Effector memory CD8-positive, alpha-beta T cell (primary cell): ENCODE data around the gene IP6K1.
"Not testable (repeated sequence)": the region's sequence is repeated elsewhere in the genome, so short reads cannot be mapped to it uniquely, and the experiment has no call there.

ENCODE experiments used
- ATAC-seq: fragments of 150-1000 bp; cut with Tn5 transposase; replicated peaks from 2 replicates; pipeline ENCODE4 v1.10.0; 2021; ENCODE audit warnings: mild to moderate bottlenecking, moderate library complexity
- DNase-seq, 3 experiments: peaks; one replicate each; pipeline ENCODE4 v3.0.0; 2021
- H3K27ac Mint-ChIP-seq, 2 donors: one replicate each; pipeline ENCODE4 v1.8.0; 2022; ENCODE audit warnings: mild to moderate bottlenecking in 2 of 2, mixed read lengths in 2 of 2, moderate library complexity in 2 of 2
- H3K27me3 Mint-ChIP-seq, 2 donors: one replicate each; pipeline ENCODE4 v1.8.0; 2022; ENCODE audit warnings: mixed read lengths in 2 of 2
- H3K36me3 Mint-ChIP-seq: one replicate; pipeline ENCODE4 v1.8.0; 2022; ENCODE audit warnings: mild to moderate bottlenecking, moderate library complexity, mixed read lengths; ENCODE audit not compliant: insufficient read depth
- H3K4me1 Mint-ChIP-seq, 2 donors: one replicate each; pipeline ENCODE4 v1.8.0; 2022; ENCODE audit warnings: low read depth in 2 of 2, mixed read lengths in 2 of 2
- H3K4me3 Mint-ChIP-seq, 2 donors: one replicate each; pipeline ENCODE4 v1.8.0; 2022; ENCODE audit warnings: mild to moderate bottlenecking in 2 of 2, mixed read lengths in 2 of 2, moderate library complexity in 2 of 2
- H3K9me3 Mint-ChIP-seq, 2 donors: one replicate each; pipeline ENCODE4 v1.8.0; 2022; ENCODE audit warnings: mixed read lengths in 2 of 2
- total RNA-seq, 9 experiments: gene quantifications; one replicate each; lab custom pipeline; 2026; lab: John Stamatoyannopoulos, UW

IP6K1 gene
- 31.6 to 96.6 (median 70.9) reads per million in 9 experiments for total RNA-seq

GRCh38 chr3:49786357-49787181 lies at the start of gene IP6K1:
Gene IP6K1, minus strand, starts transcription at chr3:49786542. Its CDS starts 38,502 bp downstream, at chr3:49748040.
- Mint-ChIP-seq H3K27ac (peak within 1 kb of the TSS; percentile 98 to 99), H3K27me3 (no peaks in the 10 kb centered on the region), H3K4me3 (peak within 1 kb of the TSS; percentile 90 to 91), H3K36me3 (peaks cover 28% of the 10 kb centered on the region), H3K9me3 (no peaks in the 10 kb centered on the region), H3K4me1 (peaks cover 18 to 28% of the 10 kb centered on the region in 2 donors)
- ATAC-seq (peak; percentile 99), DNase-seq (peak; percentile 98 to 99 (median 98))

GRCh38 chr3:49831341-49831740 lies 45.0 kb upstream of the IP6K1 start:
- Mint-ChIP-seq H3K36me3 (no peaks in the 10 kb centered on the region), H3K27ac (peak overlapping the region in 1 of 2 donors; percentile 69)

GRCh38 chr3:49826016-49826415 lies 39.7 kb upstream of the IP6K1 start:
- H3K4me3 Mint-ChIP-seq: no peak overlapping the region
- H3K27ac Mint-ChIP-seq: no peak overlapping the region
- no peaks in the 10 kb centered on the region for H3K9me3 Mint-ChIP-seq
- no peaks in the 10 kb centered on the region for H3K4me1 Mint-ChIP-seq
- H3K36me3 Mint-ChIP-seq: no peaks in the 10 kb centered on the region
- no peak for ATAC-seq
- no peaks in the 10 kb centered on the region for H3K27me3 Mint-ChIP-seq
- no peak for DNase-seq

More at GRCh38 chr3:49831341-49831740, 45.0 kb upstream of the IP6K1 start:
- H3K4me1 Mint-ChIP-seq: no peaks in the 10 kb centered on the region
- no peak for DNase-seq
- no peak overlapping the region for H3K4me3 Mint-ChIP-seq
- H3K9me3 Mint-ChIP-seq: no peaks in the 10 kb centered on the region
- no peaks in the 10 kb centered on the region for H3K27me3 Mint-ChIP-seq
- ATAC-seq: no peak

GRCh38 chr3:49823131-49823530 lies 36.8 kb upstream of the IP6K1 start:
- not testable (repeated sequence) for DNase-seq, H3K27ac Mint-ChIP-seq, ATAC-seq, H3K36me3 Mint-ChIP-seq, H3K4me3 Mint-ChIP-seq, H3K27me3 Mint-ChIP-seq, H3K9me3 Mint-ChIP-seq, H3K4me1 Mint-ChIP-seq

GRCh38 chr3:49813497-49814174 lies 27.3 kb upstream of the IP6K1 start, which contains the start of gene UBA7:
Gene UBA7, minus strand, starts transcription at chr3:49813953. Its CDS starts 166 bp downstream, at chr3:49813787.
- DNase-seq (peak in 2 of 3 experiments; percentile 8 to 32), ATAC-seq (peak; percentile 92)
- Mint-ChIP-seq H3K9me3 (no peaks in the 10 kb centered on the region), H3K4me1 (peaks cover 20 to 28% of the 10 kb centered on the region in 2 donors), H3K36me3 (no peaks in the 10 kb centered on the region), H3K27ac (peak within 1 kb of the TSS; percentile 96 to 97), H3K4me3 (peak within 1 kb of the TSS; percentile 92 to 94), H3K27me3 (no peaks in the 10 kb centered on the region)

- peaks cover 20 to 28% of the 10 kb centered on the region in 2 donors for H3K4me1 Mint-ChIP-seq
- ATAC-seq (no peak), DNase-seq (no peak)
- H3K9me3 Mint-ChIP-seq: no peaks in the 10 kb centered on the region
- no peaks in the 10 kb centered on the region for H3K27me3 Mint-ChIP-seq
- peak overlapping the region; percentile 92 to 94 for H3K4me3 Mint-ChIP-seq
- no peaks in the 10 kb centered on the region for H3K36me3 Mint-ChIP-seq
- H3K27ac Mint-ChIP-seq: peak overlapping the region; percentile 96 to 97
These were observed 26.7 kb upstream of the IP6K1 start for GRCh38 chr3:49812916-49813496.

GRCh38 chr3:49807431-49808114 lies 21.2 kb upstream of the IP6K1 start:
- peaks cover 23 to 33% of the 10 kb centered on the region in 2 donors for H3K4me1 Mint-ChIP-seq
- ATAC-seq (no peak), DNase-seq (no peak)
- no peak overlapping the region for H3K4me3 Mint-ChIP-seq
- peak overlapping the region in 1 of 2 donors; percentile 79 for H3K27ac Mint-ChIP-seq
- H3K36me3 Mint-ChIP-seq: peaks cover 3% of the 10 kb centered on the region
- H3K9me3 Mint-ChIP-seq: no peaks in the 10 kb centered on the region
- no peaks in the 10 kb centered on the region for H3K27me3 Mint-ChIP-seq

- Mint-ChIP-seq H3K4me3 (no peak overlapping the region), H3K36me3 (peaks cover 3% of the 10 kb centered on the region), H3K9me3 (no peaks in the 10 kb centered on the region), H3K27ac (no peak overlapping the region), H3K4me1 (peaks cover 29 to 34% of the 10 kb centered on the region in 2 donors), H3K27me3 (no peaks in the 10 kb centered on the region)
- DNase-seq: no peak
- ATAC-seq: no peak
These were observed 20.5 kb upstream of the IP6K1 start for GRCh38 chr3:49806850-49807249.

GRCh38 chr3:49805897-49806701 lies 19.8 kb upstream of the IP6K1 start:
- Mint-ChIP-seq H3K4me3 (no peak overlapping the region), H3K9me3 (no peaks in the 10 kb centered on the region), H3K36me3 (peaks cover 3% of the 10 kb centered on the region), H3K4me1 (peaks cover 25 to 28% of the 10 kb centered on the region in 2 donors), H3K27ac (peak overlapping the region; percentile 65 to 91), H3K27me3 (no peaks in the 10 kb centered on the region)
- ATAC-seq: no peak
- DNase-seq: no peak

- ATAC-seq (no peak), DNase-seq (no peak)
- peak overlapping the region; percentile 11 to 21 for H3K4me3 Mint-ChIP-seq
- no peaks in the 10 kb centered on the region for H3K9me3 Mint-ChIP-seq
- H3K36me3 Mint-ChIP-seq: peaks cover 3% of the 10 kb centered on the region
- peak overlapping the region; percentile 65 to 91 for H3K27ac Mint-ChIP-seq
- H3K4me1 Mint-ChIP-seq: peaks cover 22 to 25% of the 10 kb centered on the region in 2 donors
- H3K27me3 Mint-ChIP-seq: no peaks in the 10 kb centered on the region
These were observed 19.0 kb upstream of the IP6K1 start for GRCh38 chr3:49805367-49805782.

- Mint-ChIP-seq H3K27ac (peak overlapping the region in 1 of 2 donors; percentile 65), H3K9me3 (no peaks in the 10 kb centered on the region), H3K4me1 (peaks cover 22% of the 10 kb centered on the region in 2 donors), H3K4me3 (peak overlapping the region; percentile 77 to 82), H3K36me3 (peaks cover 3% of the 10 kb centered on the region), H3K27me3 (no peaks in the 10 kb centered on the region)
- DNase-seq: no peak
- no peak for ATAC-seq
These were observed 18.0 kb upstream of the IP6K1 start for GRCh38 chr3:49804141-49805041.
